Ovary (tissue), 9 donors: Measurements from ENCODE around the gene ARID5B. TPM values are rescaled to one million over a fixed set of nuclear protein-coding genes. Genes with fewer than 3 reads are reported as not detected.

Experiments used
- DNase-seq, 5 donors: peaks; one replicate each; pipeline ENCODE4 v3.0.0-alpha.2; 2019 to 2020
- H3K27ac ChIP-seq, 2 donors: fragments of 200-600 bp; one replicate each; pipeline versions ENCODE4 v1.5.1 to v1.8.0; 2019 to 2022
- H3K27me3 ChIP-seq: fragments of 200-600 bp; one replicate; pipeline ENCODE4 v1.8.0; 2022
- H3K36me3 ChIP-seq: fragments of 200-600 bp; sonication (generic); one replicate; pipeline ENCODE4 v1.5.1; 2019
- H3K4me1 ChIP-seq: one replicate; pipeline ENCODE4 v1.8.1; 2013; ENCODE audit warnings: mild to moderate bottlenecking, moderate library complexity; ENCODE audit not compliant: insufficient read depth
- H3K4me3 ChIP-seq: fragments of 200-600 bp; sonication (generic); one replicate; pipeline ENCODE4 v1.5.1; 2017
- H3K9me3 ChIP-seq, 2 donors: fragments of 200-600 bp in 1 of 2; sonication (generic) in 1 of 2; one replicate each; pipeline versions ENCODE4 v1.5.1 to v1.8.1; 2013 to 2019; ENCODE audit warnings: mild to moderate bottlenecking in 1 of 2, moderate library complexity in 1 of 2
- EP300 ChIP-seq: sonication (generic); formaldehyde crosslinking; IDR thresholded peaks from one replicate; pipeline ENCODE4 v1.6.1; 2017; ENCODE audit warnings: antibody characterized with exemption
- POLR2A ChIP-seq: fragments of 450-650 bp; IDR thresholded peaks from one replicate; pipeline ENCODE4 v1.6.1; 2017; ENCODE audit warnings: antibody characterized with exemption, mild to moderate bottlenecking, moderate library complexity
- WGBS, 3 donors: extraction: QIAGEN DNeasy Blood & Tissue Kit in 1 of 3; methylation state at CpG; one replicate each; pipeline versions ENCODE4 v1.1.5 to v1.1.7; 2013 to 2017; 5-methylcytosine and 5-hydroxymethylcytosine counted together
- intact Hi-C, 4 donors: fragments of 100-400 bp; cut with DNase I; formaldehyde crosslinking; loops; one replicate each; pipeline versions ENCODE4 v1.11.0 to v1.15.1; 2022 to 2023
- polyA plus RNA-seq, 2 donors: library from polyadenylated mRNA; stranded (reverse); fragments of 200-250 nt in 1 of 2; fragments of 350-450 nt in 1 of 2; fragmentation: Illumina TruSeq in 1 of 2; extraction: RNeasy Lipid Tissue Mini Kit (QIAGEN cat#74804) in 1 of 2; gene quantifications; one replicate each; pipeline ENCODE4 v1.2.3, GENCODE V29; 2013 to 2014
- total RNA-seq, 7 donors: library from RNA; depleted of rRNA in 2 of 7; stranded (reverse); fragments of >200 nt in 2 of 7; fragmentation: NEBNext Ultra II Directional in 3 of 7; extraction: Animal tissue kit (Norgen Biotek cat#: 25700) in 3 of 7; gene quantifications; one replicate each; pipeline versions ENCODE4 v1.1.0 to v1.2.4, GENCODE V29; 2016 to 2023
- TF ChIP-seq, protein P1 (sequence below), 3 donors: fragments of 450-650 bp in 2 of 3; fragments of 200-600 bp in 1 of 3; IDR thresholded peaks; one replicate each; pipeline versions ENCODE4 v1.5.1 to v1.8.0; 2016 to 2022; ENCODE audit warnings: antibody characterized with exemption in 3 of 3, mild to moderate bottlenecking in 1 of 3
- donor health status: DM: no; HTN: no; CAD: no; lungs with moderate emphysema.
- donor health status: DM: no; HTN: no; CAD: no.
- donor health status: Bipolar disorder and iron deficiency.
- donor health status: DM: yes; HTN: yes; CAD: no.
- donor health status: DM: no; HTN: no; CAD: no.
- donor health status: DM: yes; HTN: yes; CAD: no.

The ARID5B gene
- total and polyA plus RNA-seq, 9 donors: 18.3 to 61.8 (median 28.3) TPM

DNA sequence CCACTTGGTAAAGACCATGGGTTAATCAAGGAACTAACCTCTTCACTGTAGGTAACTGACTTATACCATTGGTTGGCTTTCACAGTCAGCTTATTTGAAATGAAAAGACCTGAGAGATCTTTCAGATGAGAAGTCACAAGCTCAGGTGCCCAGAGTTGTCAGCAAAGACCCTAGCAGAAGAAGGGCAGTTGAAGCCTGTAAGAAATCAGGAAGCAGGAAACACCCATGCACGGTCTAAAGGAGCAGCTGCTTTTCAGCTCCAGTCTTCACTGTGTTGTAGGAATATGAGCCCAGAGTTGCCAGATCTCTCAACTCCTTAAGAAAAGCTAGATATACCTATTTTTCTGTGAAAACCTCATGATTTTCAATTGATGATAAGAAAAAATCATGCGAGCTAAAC lies 130.0 kb downstream of the ARID5B start:
- no peaks in the 10 kb centered on the region for H3K27me3 ChIP-seq
- TF ChIP-seq, protein P1, sequence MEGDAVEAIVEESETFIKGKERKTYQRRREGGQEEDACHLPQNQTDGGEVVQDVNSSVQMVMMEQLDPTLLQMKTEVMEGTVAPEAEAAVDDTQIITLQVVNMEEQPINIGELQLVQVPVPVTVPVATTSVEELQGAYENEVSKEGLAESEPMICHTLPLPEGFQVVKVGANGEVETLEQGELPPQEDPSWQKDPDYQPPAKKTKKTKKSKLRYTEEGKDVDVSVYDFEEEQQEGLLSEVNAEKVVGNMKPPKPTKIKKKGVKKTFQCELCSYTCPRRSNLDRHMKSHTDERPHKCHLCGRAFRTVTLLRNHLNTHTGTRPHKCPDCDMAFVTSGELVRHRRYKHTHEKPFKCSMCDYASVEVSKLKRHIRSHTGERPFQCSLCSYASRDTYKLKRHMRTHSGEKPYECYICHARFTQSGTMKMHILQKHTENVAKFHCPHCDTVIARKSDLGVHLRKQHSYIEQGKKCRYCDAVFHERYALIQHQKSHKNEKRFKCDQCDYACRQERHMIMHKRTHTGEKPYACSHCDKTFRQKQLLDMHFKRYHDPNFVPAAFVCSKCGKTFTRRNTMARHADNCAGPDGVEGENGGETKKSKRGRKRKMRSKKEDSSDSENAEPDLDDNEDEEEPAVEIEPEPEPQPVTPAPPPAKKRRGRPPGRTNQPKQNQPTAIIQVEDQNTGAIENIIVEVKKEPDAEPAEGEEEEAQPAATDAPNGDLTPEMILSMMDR (IDR thresholded peaks at IDR 0.05): no peak
- TF ChIP-seq EP300 (no peak), POLR2A (no peak)
- H3K9me3 ChIP-seq: no peaks in the 10 kb centered on the region
- intact Hi-C loops: loop anchor here in 2 of 4 donors (10.0 kb wide), 1 partner anchor 213 kb away; no protein-coding TSS in a partner anchor
- H3K27ac ChIP-seq: no peak overlapping the region
- 89 to 94% (median 93%) methylated on average over 2 of the region's 2 CpGs for WGBS, 3 donors
- H3K36me3 ChIP-seq: no peaks in the 10 kb centered on the region
- H3K4me3 ChIP-seq: no peak overlapping the region
- H3K4me1 ChIP-seq: peaks cover 1% of the 10 kb centered on the region
- DNase-seq: no peak

GRCh38 chr10:62033125-62033524 lies 131.6 kb downstream of the ARID5B start:
- Histone ChIP-seq H3K4me3 (no peak overlapping the region), H3K9me3 (no peaks in the 10 kb centered on the region), H3K36me3 (no peaks in the 10 kb centered on the region), H3K4me1 (no peaks in the 10 kb centered on the region), H3K27me3 (no peaks in the 10 kb centered on the region), H3K27ac (no peak overlapping the region)
- intact Hi-C loops: loop anchor here in 2 of 4 donors (10.0 kb wide), 1 partner anchor 212 kb away; no protein-coding TSS in a partner anchor
- TF ChIP-seq, protein P1 (IDR thresholded peaks at IDR 0.05): no peak
- TF ChIP-seq POLR2A: no peak
- TF ChIP-seq EP300: no peak
- DNase-seq: no peak
- WGBS, 3 donors: 91 to 93% (median 93%) methylated on average over 3 of the region's 3 CpGs

DNA sequence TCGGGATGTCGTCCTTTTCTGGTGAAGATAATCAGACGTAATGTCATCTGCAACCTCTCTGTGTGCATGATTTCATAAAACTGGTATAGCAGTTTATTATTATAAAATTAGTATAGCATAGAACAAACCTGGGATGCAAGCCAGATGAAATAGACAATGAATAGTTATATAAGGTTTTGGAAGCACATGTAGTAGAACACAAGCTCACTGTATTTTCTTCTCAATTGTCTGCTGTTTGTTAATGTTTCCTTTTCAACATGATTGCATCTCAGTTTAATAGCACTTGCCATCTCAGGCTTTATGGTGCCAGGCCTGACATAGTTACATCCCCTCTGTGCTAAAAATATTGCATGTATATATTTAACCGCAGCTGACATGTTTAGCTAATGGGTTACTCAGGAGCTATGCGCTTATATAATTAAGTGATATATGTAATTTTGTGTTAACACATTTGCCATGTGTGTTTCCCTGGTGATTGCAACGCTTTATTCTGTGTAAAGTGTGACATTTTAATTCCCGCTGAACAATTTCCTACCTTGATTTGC lies 132.7 kb downstream of the ARID5B start:
- 93 to 95% (median 93%) methylated on average over 7 of the region's 7 CpGs for WGBS, 3 donors
- TF ChIP-seq, protein P1 (IDR thresholded peaks at IDR 0.05): no peak
- TF ChIP-seq EP300 (no peak), POLR2A (no peak)
- Histone ChIP-seq H3K4me3 (no peak overlapping the region), H3K27me3 (no peaks in the 10 kb centered on the region), H3K9me3 (no peaks in the 10 kb centered on the region), H3K36me3 (no peaks in the 10 kb centered on the region), H3K4me1 (peaks cover 2% of the 10 kb centered on the region), H3K27ac (no peak overlapping the region)
- DNase-seq: no peak
- intact Hi-C loops: loop anchor here in 2 of 4 donors (10.0 kb wide), 1 partner anchor 211 kb away; no protein-coding TSS in a partner anchor

DNA sequence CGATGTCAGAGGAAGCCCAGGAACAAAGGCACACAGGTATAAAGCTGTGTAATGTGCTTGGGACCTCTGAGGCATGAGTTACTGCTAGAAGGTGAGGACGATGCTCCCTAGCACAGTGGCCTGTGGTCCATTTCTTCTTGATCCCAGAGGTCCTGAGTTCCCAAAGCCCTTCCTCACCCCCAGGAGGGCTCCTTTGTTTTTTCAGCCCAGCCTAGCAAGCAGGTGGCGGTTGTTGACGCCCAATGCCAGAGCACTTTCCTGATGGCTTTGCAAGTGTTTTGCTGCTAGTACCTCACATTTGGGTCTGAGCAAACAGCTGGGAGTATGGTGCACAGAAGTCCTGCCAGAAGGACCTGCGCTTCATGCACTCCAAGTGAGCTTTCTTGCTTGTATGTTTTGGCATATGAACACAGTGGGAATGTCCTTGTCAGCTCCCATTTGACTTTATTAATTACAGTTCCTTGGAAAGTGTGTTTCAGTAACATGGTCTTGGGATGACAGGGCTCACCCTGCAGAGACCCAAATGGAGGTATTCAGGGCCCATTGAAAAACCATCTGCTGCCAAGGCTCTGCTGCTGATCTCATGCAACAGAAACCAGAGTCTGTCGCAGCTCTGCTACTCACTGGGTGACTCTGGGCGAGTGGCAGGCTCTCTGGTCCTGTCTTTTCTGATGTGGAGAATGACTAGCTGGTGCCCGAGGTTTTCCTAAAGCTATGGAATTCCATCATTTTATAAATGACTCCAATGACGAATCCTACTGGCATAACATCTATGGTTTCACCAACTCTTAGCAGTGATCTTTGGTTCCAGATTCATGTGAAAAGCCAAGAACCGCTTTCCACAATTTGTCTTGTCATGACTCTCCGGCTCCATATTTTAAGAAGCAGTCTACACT lies 134.9 kb downstream of the ARID5B start:
- H3K27ac ChIP-seq: no peak overlapping the region
- no peak overlapping the region for H3K4me3 ChIP-seq

More for the DNA sequence above, 134.9 kb downstream of the ARID5B start:
- DNase-seq: no peak
- TF ChIP-seq POLR2A (no peak), EP300 (no peak)
- TF ChIP-seq, protein P1 (IDR thresholded peaks at IDR 0.05): no peak
- no peaks in the 10 kb centered on the region for H3K27me3 ChIP-seq
- H3K4me1 ChIP-seq: peaks cover 2% of the 10 kb centered on the region
- no peaks in the 10 kb centered on the region for H3K9me3 ChIP-seq
- intact Hi-C loops: loop anchor here in 3 of 4 donors (5.0 to 10.0 kb wide), 3 partner anchors 134 to 208 kb away; partner anchors contain the start of gene ARID5B (in 1 of the 3)
- no peaks in the 10 kb centered on the region for H3K36me3 ChIP-seq
- 86 to 95% (median 92%) methylated on average over 11 of the region's 11 CpGs for WGBS, 3 donors
